Fibroblast of villous mesenchyme (primary cell): ENCODE measurements around the gene ZMYND19. TPM values are rescaled to one million over a fixed set of nuclear protein-coding genes. Genes with fewer than 3 reads are reported as not detected.
"Not testable (repeated sequence)": the region's sequence is repeated elsewhere in the genome, so short reads cannot be mapped to it uniquely, and the experiment has no call there.

Experiments used
- DNase-seq: peaks from one replicate; pipeline ENCODE4 v3.0.0-alpha.2; 2010; ENCODE audit warnings: low read depth
- H3K4me3 ChIP-seq: 2 replicates; pipeline ENCODE4 v1.5.1; 2011; ENCODE audit warnings: low read depth, mild to moderate bottlenecking, low read length
- total RNA-seq: library from RNA; depleted of rRNA; stranded (reverse); fragments of >200 nt; gene quantifications from 2 replicates; pipeline ENCODE4 v1.2.3, GENCODE V29; 2012
- TF ChIP-seq, protein P1 (sequence below): IDR thresholded peaks from 2 replicates; pipeline ENCODE4 v1.5.1; 2012; ENCODE audit warnings: low read depth, mild to moderate bottlenecking, low read length; ENCODE audit not compliant: insufficient read depth

Gene ZMYND19
- total RNA-seq, 1 donor, result 18.6 TPM

DNA sequence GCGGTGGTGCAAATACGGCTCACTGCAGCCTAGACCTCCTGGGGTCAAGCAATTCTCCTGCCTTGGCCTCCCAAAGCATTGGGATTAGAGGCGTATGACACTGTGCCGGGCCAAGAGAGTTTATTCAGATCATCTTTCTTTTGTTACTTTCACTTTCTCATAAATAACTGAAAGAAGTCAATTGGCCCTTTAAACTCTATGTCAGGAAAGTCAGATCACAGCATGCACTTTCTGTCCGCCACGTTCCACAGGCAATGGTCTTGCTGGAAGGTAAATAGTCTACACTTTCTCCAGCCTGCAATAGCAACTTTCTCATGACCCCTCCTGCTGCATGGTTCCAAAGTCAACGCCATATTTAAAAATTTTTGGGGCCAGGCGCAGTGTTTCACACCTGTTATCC, 8.6 kb upstream of the ZMYND19 start:
- TF ChIP-seq, protein P1, sequence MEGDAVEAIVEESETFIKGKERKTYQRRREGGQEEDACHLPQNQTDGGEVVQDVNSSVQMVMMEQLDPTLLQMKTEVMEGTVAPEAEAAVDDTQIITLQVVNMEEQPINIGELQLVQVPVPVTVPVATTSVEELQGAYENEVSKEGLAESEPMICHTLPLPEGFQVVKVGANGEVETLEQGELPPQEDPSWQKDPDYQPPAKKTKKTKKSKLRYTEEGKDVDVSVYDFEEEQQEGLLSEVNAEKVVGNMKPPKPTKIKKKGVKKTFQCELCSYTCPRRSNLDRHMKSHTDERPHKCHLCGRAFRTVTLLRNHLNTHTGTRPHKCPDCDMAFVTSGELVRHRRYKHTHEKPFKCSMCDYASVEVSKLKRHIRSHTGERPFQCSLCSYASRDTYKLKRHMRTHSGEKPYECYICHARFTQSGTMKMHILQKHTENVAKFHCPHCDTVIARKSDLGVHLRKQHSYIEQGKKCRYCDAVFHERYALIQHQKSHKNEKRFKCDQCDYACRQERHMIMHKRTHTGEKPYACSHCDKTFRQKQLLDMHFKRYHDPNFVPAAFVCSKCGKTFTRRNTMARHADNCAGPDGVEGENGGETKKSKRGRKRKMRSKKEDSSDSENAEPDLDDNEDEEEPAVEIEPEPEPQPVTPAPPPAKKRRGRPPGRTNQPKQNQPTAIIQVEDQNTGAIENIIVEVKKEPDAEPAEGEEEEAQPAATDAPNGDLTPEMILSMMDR, result no peak
- H3K4me3 ChIP-seq, result no peak overlapping the region
- no peak for DNase-seq

DNA sequence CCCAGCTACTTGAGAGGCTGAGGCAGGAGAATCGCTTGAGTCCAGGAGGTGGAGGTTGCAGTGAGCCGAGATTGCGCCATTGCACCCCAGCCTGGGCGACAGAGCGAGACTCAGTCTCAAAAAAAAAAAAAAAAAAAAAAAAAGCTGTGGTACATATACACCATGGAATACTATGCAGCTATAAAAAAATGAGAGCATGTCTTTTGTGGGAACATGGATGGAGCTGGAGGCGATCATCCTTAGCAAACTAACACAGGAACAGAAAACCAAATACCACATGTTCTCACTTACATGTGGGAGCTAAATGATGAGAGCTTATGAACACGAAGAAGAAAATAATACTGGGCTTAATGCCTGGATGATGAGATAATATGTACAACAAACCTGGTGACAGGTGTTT, 6.3 kb upstream of the ZMYND19 start:
- DNase-seq, H3K4me3 ChIP-seq: not testable (repeated sequence)

- DNase-seq, result no peak
- TF ChIP-seq, protein P1, result no peak
- no peak overlapping the region for H3K4me3 ChIP-seq
These were observed 2.9 kb upstream of the ZMYND19 start for GRCh38 chr9:137593176-137593575.

DNA sequence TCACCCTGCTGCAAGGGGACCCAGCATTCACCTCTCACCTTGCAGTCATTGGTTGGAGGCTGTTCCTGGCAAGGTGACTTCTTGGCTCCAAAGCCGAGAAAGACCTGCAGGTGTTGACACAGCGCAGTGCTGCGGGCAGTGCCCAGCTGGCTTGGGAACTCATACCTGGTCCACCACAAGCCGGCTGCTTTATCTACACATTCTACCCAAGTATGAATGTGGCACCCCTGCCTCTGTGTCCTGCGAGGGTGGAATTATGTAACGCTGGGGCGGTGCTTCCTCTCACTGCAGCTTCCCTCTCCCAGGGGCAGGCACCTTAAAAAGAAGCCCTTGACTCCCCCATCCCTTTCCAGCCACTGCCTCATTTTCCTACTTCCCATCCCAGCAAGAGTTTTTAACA, 2.5 kb upstream of the ZMYND19 start:
- DNase-seq, result no peak
- TF ChIP-seq, protein P1, result no peak
- H3K4me3 ChIP-seq, result no peak overlapping the region

DNA sequence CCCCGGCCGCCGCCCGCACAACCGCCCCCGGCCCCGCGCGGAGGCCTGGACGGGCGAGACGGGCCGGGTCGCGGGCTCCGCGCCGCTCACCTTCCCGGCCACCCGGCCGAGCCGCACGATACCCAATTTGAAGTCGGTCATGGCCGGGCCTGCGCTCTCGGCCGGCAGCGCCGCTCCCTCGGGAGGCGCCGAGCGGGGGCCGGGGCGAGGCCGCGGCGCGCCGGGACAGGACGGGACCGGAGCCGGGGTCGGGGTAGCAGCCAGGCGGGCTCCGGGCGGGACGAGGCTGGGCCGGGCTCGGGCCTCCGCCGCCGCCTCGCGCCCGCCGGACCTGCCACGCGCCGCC, 216 bp downstream of the ZMYND19 start:
- TF ChIP-seq, protein P1, result no peak
- DNase-seq, result no peak
- peak overlapping the region; percentile 70 for H3K4me3 ChIP-seq

GRCh38 chr9:137589441-137590122, 730 bp downstream of the ZMYND19 start:
- DNase-seq, result peak; percentile 22
- H3K4me3 ChIP-seq, result peak overlapping the region; percentile 70
- TF ChIP-seq, protein P1, result no peak

DNA sequence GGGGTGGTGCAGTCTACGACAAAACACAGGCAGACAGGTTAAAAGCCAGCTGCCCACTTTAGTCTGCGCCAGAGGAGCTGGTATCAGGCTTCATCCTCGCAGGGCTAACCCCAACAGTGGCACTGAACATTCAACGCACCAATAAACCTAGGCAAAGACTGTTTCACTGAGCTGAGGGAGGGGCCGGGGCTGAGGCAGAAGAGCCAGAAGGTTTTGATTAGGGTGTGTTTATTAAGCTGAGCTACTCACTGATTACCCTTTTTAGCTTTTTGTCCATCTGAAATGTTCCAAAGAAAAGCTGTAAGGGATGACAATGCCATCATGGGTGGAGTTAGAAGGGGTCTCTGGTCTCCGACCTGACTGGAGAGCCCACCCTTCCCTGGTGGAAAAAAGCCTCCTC, 1.4 kb downstream of the ZMYND19 start:
- no peak for DNase-seq
- H3K4me3 ChIP-seq, result peak overlapping the region; percentile 70

More for the DNA sequence above, 1.4 kb downstream of the ZMYND19 start:
- TF ChIP-seq, protein P1, result no peak
